HL-60/S4 treated with phorbol 12-myristate 13-acetate at 8.2 ng/mL for 4 days and 3 days (cell line): ENCODE data around the gene OCLN.
"Not testable (repeated sequence)": the region's sequence is repeated elsewhere in the genome, so short reads cannot be mapped to it uniquely, and the experiment has no call there.

ENCODE experiments used
- in situ Hi-C: fragments of 300-500 bp; cut with MboI; formaldehyde crosslinking; loops from 2 replicates; pipeline ENCODE4 v1.15.0; 2022; ENCODE audit warnings: low sequenced_read_pairs

OCLN gene

DNA sequence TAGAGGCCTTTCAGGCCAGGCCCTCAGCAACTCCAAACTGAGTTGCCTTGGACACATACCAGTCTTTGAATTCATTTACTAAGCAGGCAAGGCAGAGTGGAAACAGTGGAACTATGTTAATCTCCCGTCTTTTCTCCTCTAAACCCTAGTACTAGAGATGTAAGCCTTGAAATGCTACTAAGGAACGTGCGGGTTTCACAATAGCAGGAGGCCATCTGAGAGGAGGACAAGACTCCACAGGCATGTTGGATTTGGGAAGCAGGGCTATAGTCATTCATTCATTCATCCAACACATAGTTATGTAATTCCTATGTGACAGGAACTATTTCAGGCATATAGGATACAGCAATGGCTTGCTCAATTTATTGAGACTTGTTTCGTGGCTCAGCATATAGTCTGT lies 3.3 kb upstream of the OCLN start:
- in situ Hi-C loops = no loop called here

DNA sequence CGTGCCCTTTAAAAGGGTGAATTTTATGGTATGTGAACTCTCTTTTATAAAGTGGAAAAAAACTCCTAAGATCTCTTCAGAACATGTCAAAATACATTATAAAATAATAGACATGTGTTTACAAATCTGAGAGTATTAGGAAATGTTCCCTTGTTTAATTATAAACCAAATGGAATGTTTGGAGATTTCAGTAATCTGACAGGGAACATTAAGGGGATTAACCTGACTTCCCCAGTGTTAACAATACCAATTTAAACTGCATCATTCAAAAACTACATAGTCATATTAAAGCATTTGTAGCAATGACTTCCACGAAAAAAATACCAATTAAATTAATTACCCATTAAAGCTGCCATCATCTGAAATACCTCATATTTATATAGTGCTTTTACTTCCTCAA lies 1.6 kb upstream of the OCLN start:
- in situ Hi-C loops = no loop called here

DNA sequence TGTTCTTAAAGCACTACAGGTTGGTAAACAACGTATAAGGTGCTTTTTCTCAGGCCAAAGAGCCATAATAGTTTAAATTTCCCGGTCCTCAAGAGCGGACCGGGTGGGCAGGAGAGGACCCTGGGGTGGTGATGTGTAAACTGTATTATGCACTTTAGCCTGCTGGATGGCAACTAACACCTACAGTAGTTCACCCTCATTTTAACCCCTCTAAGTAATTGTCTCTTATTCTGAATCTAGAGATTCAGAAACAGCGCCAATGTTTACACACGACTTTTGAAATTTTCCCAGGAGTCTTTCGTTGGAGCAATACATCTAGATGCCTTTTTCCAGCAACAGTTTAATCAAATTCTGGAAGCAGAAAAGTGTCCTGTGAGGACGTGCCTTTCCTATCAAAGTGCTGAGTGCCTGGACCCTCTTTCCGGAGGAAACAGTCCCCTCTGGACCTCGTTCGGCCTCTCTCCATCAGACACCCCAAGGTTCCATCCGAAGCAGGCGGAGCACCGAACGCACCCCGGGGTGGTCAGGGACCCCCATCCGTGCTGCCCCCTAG lies 676 bp upstream of the OCLN start:
- in situ Hi-C loops = no loop called here

DNA sequence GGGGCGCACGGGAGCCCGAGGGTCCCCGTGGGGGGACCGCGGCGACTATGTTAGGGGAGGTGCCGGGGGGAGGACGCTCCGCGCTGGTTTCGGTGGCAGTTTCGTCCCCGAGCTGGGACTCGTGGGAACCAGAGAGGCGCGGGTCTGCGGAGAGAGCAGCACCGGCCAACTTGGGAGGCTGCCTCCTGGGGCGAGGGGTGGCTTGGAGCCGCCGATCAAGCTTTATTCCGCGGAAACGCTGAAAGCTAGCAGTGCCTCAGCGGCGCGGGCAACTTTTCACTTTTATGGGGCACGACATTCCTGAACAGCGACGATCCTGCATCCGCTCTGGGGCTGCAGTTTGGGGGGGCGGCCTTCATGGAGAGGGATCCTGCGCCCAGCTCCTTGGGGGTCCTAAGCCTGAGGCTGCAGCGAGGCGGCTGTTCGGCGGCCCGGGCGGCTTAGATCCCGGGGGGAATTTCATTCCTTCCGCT lies 369 bp downstream of the OCLN start:
- in situ Hi-C loops = no loop called here

DNA sequence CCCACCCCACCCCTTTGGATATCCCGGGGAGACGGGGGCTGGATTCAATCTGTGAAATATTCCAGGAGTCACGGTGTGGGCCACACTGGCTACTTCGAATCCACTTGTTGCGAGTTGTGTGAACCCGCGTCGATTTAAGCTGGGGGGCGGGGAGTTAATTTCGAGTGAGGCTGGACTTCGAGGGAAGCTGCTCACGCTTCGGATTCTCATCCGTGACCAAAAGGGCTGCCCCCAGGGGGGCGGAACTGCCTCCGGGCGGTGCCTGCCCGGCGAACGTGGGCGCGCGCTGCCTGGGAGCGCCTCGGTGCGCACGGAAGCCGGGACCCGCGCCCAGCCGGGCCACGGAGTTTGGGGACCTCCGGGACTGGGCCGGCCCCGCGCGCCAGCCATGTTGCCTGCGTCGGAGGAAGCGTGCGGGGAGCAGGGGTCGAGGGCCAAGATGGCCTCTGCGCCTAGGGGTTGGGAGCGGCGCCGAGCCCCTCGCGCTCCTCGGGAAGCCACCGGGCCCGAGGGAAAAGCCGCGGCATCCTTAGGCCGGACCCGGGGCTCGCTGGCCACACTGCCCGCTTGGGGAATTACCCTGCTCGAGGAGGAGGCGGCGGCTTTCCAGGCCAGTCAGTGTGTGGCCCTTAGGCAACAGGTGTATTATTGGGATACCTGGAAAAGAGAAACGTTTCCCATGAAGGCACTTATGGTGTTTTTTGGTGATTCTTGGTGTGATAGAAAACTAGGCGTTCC lies 975 bp downstream of the OCLN start:
- in situ Hi-C loops = no loop called here

DNA sequence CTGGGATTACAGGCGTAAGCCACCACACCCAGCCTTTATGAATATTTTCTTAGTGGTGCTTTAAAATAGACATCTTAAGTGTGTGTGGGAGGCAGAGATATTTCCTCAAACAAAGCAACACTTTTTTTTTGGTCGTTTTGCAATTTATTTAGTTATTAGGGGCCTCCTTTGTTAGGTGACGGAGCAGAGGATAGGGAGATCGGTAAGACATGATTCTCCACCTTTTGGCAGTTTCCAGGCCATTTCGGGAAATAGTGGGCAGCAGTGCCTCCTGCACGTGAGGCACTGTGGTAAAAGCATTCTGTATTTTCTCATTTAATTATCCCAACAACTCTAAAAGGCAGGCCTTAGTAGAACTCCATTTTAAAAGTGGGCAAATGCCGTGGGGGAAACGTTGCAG lies 1.9 kb downstream of the OCLN start:
- in situ Hi-C loops = no loop called here

DNA sequence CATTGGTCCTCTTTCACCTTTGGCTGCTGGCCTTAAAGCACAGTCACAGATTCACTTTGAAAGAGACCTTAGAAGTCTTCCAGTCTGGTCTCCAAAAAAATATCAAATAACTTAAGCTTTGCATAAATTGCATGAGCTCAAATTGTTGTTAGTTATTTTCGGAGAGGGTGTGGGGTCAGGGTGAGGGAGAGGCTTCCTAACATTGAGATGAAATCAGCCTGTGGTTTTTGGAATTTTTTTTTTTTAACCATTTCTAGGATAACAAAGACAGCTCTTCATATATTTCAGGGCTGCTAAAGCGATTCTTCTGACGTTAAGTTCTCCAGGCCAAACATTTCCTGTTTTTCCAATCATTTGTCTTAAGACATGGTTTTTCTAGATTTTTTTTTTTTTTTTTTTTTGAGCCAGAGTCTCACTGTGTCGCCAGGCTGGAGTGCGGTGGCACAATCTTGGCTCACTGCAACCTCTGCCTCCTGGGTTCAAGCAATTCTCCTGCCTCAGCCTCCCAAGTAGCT lies 4.5 kb downstream of the OCLN start:
- in situ Hi-C loops = no loop called here

DNA sequence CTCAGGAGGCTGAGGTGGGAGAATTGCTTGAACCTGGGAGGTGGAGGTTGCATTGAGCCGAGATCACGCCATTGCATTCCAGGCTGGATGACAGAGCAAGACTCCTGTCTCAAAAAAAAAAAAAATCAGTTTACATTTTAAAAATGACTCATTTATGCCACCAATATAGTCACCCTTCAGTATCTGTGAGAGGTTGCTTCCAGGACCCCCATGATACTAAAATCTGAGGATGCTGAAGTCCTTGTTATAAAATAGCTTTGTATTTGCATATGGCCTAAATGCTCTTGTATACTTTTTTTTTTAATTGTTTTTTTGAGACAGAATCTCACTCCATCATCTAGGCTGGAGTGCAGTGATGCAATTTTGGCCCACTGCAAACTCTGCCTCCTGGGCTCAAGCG lies 5.8 kb downstream of the OCLN start:
- in situ Hi-C loops = no loop called here

DNA sequence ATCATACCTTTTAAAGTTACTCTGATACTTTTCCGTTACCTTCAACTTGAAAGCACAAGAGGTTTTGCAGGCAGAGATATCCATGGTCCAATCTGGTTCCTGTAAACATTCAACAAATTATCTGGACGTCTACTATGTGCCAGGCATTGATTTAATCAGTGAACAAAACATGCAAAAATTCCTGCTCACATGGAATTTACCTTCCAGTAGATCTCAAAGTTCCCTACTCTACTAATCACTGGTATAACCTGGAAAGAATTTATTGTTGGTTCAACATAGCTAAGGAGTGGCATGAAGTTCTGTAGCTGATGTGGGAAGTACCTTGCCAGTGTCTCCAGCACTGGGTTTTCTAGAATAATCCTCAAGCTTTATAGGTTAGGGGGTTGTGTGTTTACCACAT lies 9.8 kb downstream of the OCLN start:
- in situ Hi-C loops = no loop called here

DNA sequence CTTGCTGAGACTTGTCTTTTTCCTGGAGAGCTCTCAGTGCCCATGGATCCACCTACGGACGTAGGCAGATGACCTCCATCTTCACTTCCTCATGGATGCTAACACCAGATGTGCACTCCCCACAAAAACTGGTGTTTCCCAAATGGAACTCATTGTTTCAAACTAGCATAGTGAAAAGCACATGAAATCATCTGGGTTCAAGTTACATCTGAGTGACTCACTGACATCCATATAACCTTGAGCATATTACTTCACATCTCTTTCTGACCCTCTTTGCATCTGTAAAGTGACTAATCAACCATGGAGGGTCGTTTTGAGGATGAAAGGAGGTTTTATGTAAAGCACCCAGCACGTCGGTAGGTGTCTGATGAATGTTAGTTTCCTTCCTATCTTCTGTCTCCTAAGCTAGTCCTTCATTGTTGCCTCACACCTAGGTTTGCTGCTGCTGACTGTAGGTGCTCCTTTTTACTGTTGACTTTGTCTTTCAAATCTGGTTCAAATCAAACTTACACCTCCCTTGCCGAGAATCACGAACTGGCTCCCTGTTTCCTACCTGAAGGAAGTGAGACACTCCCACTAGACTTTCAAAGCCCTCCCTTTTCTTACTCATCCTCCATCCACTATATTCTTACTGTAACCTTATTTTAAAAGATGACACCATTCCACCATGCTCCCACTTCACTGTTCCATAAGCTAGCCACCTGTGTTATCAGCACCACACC lies 10.3 kb downstream of the OCLN start:
- in situ Hi-C loops = no loop called here

DNA sequence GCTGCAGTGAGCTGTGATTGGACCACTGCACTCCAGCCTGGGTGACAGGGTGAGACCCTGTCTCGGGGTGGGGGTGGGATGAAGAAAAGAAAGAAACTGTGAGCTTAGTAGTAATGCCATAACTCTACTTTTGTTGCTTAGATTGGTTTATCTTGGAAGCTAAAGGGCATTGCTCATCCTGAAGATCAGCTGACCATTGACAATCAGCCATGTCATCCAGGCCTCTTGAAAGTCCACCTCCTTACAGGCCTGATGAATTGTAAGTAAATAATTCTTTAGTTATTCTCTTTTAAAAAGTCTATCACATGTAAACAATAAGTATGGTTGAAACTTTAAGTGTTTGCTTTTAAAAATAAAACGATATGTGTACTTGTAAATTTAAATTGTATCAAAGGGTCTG lies 11.4 kb downstream of the OCLN start:
- in situ Hi-C loops = no loop called here

DNA sequence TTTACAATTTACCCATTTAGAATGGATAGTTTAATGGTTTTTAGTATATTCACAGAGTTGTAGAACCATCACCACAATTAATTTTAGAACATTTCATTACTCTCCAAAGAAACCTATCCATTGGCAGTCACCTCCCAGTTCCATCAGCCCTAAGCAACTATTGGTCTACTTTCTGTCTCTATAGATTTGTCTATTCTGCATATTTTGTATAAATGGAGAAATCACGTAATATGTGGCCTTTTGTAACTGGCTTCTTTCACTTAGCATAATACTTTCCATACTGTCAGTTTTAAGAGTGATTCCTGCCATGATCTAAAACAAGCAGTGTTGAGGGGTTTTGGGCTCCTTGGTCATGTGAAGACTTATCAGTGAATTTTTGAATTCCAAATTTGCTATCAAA lies 12.7 kb downstream of the OCLN start:
- in situ Hi-C loops = no loop called here

DNA sequence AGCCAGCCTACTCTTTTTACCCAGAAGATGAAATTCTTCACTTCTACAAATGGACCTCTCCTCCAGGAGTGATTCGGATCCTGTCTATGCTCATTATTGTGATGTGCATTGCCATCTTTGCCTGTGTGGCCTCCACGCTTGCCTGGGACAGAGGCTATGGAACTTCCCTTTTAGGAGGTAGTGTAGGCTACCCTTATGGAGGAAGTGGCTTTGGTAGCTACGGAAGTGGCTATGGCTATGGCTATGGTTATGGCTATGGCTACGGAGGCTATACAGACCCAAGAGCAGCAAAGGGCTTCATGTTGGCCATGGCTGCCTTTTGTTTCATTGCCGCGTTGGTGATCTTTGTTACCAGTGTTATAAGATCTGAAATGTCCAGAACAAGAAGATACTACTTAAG lies 16.6 kb downstream of the OCLN start:
- in situ Hi-C loops = no loop called here

DNA sequence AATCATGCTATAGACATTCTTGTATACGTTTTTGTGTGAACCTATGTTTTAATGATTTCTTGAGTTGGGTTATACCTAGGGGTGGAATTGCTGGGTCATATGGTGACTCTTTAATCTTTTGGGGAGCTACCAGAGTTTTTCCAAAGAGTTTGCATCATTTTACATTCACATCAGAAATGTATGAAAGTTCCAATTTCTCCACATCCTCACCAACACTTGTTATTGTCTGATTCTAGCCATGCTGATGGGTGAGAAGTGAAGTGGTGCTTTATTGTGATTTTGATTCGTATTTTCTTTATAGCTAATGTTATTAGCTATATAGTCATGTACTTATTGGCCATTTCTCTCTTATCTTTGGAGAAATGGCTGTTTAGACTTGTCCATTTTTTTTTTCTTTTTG lies 18.1 kb downstream of the OCLN start:
- in situ Hi-C loops = no loop called here

DNA sequence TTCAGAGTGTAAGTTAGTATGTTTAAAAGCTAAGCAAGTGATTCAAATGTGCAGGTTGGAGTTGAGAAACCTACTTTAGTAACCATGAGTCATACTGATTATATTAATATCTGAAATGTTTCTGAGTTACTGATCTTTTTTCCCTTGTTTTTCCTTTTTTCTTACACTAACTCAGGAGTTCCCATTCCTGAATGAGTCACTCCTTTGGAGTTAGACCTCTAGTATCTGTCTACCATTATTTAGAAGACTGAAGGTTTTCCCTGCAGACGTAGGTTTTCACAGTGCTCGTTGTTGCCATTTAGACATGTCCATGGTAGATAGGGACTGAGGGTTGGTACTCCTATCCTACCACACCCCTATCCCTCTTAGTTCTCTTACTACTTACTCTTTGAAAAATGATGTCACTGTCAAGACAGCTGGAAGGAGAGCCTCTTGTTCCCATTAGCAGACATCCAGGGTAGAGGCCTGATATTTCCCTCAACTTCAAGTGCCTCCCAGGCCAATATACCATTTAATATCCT lies 20.2 kb downstream of the OCLN start:
- in situ Hi-C loops = no loop called here

DNA sequence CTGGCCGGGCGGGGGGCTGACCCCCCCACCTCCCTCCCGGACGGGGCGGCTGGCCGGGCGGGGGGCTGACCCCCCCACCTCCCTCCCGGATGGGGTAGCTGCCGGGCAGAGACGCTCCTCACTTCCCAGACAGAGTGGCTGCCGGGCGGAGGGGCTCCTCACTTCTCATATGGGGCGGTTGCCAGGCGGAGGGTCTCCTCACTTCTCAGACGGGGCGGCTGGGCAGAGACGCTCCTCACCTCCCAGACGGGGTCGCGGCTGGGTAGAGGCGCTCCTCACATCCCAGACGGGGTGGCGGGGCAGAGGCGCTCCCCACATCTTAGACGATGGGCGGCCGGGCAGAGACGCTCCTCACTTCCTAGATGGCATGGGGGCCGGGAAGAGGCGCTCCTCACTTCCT lies 23.0 kb downstream of the OCLN start:
- in situ Hi-C loops = not testable (repeated sequence)

DNA sequence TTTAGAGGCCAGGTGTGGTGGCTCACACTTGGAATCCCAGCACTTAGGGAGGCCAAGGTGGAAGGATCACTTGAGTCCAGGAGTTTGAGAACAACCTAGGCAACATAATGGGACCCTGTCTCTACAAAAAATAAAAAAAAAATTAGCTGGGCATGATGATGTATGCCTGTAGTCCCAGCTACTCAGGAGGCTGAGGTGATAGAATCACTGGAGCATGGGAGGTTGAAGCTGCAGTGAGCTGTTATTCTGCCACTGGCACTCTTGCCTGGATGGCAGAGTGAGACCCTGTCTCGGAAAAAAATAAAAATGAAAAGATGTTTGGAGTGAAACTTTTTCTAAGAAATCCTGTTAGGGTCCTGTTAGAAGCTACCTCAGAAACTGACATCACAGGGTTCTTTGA lies 24.2 kb downstream of the OCLN start:
- in situ Hi-C loops = no loop called here

DNA sequence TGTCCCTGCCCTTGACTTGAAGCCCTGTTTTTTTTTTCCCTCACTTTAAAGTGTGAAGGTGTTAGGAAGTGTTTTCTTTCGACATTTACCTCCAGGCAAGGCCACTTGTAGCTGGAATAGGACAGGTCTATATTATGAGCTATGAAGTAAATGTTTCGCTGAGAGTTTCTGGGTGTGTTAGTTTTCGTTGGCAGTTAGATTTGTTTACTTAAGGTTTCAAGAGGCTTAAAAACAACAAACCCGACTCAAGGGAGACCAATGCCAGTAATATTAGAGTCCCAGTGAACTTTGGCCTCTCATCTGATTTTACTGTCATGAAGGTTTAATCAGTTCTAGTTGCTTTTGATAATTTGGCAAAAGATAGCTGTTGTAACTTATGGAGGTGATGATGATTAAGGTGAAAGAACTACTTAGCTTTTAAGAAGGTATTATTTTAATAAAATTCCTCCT lies 25.2 kb downstream of the OCLN start:
- in situ Hi-C loops = no loop called here

DNA sequence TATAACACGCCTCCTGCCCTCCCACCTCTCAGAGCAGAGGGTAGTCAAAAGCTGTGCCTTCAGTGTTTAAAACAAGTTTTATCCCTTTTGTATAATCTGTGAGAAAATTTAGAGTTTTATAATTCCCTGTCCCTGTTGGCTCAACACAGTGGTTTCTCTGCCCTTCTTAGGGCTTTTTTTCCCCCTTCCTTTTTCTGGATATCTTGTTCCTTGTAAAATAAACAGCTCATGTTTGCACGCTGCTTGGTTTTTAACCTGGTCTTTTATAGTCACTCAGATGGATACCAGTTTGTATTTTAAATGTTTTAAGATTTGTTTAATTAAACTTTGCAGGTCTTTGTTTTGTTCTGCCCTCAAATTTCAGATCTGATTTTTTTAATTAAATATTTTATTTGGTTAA lies 26.7 kb downstream of the OCLN start:
- in situ Hi-C loops = no loop called here

DNA sequence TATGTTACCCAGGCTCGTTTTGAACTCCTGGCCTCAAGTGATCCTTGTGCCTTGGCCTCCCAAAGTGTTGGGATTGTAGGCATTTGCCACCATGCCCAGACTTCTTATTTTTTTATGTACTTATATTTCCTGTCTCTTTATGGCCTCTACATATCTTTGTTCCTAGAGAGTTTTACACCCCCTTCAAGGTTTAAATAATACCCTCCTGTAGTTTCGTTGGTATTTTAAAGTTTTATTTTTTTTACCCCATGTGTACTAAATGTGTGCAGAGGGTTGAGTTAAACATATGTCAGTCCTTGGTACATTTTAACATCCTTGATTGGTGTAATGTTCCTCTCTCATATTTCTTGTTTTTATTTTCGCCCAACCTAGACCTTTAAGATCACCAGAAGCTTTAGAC lies 29.4 kb downstream of the OCLN start:
- in situ Hi-C loops = no loop called here

DNA sequence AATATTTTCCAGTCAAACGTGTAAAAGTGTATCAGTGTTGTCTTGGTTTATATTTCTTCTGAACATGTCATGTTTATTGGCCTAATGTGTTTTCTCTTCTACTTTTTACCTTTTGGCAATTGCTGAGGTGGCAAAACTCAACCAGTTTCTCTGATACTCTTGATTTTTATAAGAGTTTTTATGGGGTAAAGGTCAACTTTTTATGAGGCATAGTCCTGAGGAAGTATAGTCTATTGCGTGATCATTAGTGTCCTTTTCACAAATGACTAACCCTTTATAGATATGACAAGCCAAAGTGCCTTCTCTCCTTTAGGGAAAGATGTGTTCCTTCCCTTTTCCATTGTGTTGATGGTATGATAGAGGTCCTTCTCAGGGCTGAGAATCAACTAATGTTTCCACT lies 32.9 kb downstream of the OCLN start:
- in situ Hi-C loops = no loop called here

DNA sequence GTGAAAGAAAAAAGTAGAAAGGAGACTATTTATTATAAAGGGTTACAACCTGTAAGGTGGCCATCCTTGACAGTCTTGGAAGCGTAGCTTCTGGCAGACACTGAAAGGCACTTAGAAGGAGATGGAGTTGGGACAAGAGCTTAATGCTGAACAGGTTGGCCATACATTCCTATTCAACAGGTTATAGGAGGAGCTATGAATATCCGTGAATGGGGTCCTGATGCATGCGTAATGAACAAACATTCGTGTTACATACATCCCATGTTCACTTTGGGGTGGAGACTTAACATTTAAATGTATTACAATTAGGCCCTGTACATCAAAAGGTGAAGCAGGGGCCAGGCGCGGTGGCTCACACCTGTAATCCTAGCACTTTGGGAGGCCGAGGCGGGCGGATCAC lies 34.1 kb downstream of the OCLN start:
- in situ Hi-C loops = no loop called here
